Activated T-cell treated with anti-CD3 and anti-CD28 coated beads, Interleukin-2, amount 50 U/mL, for 1 hour (primary cell): ENCODE measurements around the gene BCLAF3.

Source experiments
- DNase-seq: peaks from one replicate; pipeline ENCODE4 v3.0.0-alpha.2; 2020

Gene BCLAF3

DNA sequence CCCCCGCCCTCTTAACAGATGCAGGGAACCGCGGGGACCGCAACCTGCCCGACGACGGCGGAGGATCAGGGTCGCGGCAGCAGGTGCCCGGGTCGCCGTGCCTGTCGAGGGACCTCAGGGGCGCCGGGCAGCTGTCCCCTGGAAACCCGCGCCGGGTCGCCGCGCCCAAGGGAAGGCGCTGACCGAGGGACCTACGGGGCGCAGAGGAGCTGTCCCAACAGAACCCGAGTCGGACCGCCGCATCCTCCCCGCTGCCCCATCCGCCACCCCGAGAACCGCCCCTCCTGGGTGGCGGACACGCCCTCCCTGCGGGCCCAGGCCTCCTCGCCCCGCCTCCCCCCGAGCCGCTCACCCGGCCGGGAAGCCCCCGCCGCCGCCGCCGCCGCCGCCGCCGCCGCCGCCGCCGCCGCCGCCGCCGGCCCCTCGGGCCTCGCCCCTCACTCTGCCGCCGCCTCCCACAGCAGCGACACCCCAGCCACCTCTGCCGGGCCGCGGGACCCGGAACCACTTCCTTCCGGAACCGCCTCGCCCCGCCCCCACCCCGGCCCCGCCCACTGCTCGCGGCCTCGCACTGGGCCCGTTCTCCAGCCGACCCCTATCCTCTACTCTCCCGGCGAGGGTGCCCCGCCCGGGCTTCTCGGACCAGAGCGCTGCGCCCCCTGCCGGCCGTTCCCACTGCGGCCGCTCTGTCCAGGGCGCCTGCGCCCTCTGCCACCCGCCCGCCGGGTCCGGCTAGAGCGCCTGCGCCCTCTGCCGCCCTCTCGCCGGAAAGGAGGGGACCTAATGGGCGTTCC lies at the start of gene BCLAF3:
TSS of gene BCLAF3 (minus strand) at position 506 of the 794 bp plus-strand sequence. CDS start 20,797 bp downstream, outside the sequence.
- peak; percentile 83 for DNase-seq

DNA sequence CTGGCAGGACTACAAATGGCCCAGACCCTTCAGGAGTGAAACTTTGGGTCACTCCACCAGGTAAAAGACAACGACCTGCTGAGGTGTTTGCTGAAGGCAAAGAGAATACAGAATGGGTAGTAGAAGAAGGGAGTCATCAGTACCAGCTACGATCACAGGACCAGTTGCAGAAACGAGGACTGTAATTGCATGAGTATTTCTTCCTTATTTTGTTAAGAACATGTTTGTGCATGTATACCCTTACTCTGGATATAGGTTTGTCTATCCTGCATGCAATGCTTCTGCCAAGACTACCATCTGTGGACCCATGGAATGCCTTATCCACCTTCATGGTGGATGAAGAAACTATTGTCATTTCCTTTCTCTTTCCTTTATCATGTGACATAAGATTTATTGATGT lies 48.1 kb upstream of the BCLAF3 start:
- DNase-seq: no peak

DNA sequence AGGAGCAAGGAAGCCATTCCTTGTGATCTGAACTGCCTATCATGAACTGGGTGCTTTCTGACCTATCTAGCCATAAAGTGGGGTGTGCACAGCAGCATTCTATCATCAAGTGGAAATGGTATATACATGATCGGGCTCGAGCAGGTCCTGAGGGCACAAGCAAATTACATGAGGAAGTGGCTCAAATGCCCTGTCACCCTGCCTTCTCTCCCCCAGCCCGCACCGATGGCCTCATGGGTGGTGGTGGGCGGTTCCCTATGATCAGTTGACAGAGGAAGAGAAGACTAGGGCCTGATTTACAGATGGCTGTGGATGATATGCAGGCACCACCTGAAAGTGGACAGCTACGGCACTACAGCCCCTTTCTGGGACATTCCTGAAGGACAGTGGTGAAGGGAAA lies 46.3 kb upstream of the BCLAF3 start:
- no peak for DNase-seq

DNA sequence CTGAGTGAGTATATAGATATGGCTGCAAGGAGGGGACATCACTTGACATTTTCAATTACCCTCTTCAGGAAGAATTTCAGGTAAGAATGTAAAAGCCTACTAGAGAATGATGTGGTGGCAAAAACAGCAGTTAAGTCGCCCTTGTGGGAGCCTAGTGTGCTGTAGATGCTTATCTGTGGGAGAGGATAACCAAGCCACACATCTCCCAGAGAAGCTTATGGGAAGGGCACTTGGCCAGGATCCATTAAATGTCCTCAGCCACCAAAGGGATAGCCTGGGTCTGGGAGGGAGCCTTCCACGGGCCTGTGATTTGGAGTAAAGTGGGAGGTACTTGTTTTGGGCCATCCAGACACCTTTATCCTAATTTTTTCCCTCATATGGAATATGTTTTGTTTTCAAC lies 41.3 kb upstream of the BCLAF3 start:
- no peak for DNase-seq

DNA sequence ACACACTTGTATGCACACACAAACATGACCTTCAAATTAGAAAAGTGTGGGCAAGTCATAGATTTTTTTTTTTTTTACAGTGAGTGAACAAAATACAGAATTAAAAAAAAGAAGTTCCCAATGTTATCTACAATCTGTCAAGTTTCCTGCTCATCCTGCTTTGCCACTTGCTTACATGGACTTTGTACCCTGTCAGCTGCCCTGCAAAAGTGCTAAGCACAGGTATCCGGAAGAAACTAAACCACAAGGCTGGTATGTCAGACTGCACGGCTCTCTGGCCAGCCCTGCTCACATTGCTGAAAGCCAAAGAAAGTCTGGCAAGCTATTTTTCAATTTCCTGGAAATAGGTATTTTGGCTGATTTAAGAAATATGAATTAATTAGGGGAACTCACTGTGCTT lies 38.9 kb upstream of the BCLAF3 start:
- DNase-seq: no peak

DNA sequence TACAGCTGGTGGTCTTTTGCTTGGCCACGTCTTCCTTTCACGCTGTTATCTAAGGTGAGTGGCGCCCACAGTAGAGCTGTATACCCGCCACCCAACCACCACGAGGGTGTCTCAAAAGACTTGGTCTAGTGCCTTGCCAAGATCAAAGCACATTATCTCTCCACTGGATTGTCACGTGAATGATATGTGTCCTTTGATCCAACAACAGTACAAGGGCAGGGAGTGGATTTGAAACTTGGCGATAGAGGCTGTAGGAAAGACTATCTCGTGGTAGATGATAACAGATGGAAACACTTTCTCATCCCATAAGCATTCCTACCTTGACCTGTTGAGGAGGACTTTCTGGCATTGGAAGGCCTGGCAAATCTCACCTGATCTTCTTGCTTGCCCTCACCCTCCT lies 37.7 kb upstream of the BCLAF3 start:
- DNase-seq: no peak

DNA sequence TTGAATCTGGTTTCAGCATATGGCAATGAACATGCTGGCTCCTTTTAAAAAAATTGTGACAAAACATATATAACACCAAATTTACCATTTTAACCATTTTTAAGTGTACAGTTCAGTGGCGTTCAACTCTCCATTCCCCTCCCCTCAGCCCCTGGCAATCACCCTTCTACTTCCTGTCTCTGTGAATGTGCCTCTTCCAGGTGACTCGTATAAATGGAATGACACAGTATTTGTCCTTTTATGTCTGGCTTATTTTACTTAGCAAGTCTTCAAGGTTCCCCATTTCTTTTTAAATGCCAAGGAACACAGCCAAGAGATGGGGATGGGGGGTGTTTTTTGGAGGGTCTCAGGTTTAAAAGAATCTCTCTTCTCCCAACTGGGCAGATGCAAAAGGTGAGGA lies 35.4 kb upstream of the BCLAF3 start:
- DNase-seq: no peak

DNA sequence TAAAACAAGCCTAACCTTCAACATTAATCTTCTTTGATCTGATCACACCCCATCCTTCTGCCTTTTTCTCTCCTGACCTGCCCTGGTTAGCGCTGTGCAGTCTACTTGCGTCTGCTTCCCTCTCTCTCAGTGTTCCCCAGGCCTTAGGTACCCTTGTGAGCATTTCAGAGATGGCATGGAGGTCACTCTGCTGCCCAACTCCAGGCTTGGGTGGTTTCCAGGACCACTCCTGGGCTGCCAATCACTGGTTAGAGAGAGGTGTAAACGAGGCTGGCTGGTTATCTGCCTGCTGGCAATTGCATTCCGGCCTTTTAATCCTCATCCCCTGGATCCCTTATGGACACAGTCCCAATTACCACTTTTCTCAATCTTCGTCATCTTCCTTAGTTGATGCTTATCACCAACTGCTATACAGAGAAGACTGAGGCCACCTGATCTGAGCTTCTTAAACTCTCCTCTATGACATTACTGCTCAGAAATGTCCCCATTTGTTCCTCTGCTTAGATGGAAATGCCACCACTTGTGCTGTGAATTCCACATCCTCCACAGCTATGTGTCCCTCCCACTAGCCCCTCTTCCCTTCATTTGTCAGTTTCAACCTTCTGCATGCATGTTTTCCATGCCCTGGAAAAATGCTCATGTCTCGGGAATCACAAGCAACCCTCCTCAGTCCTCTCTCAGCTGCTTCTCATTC lies 29.0 kb upstream of the BCLAF3 start:
- no peak for DNase-seq

DNA sequence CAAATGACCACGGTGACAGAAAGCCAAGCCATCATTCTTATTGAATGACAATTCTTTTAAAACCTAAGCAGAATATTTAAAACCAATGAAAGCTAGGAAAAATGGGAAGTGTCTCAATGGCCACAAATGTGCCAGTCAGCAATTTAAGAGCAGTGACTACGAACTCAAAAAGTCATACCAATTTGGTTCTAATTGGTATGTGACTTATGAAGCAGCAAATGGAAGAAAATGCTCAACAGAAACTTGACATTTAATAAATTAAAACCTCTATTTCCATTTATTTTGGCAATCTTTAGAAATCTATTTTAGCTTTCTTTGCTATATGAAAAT lies 25.7 kb upstream of the BCLAF3 start:
- no peak for DNase-seq

DNA sequence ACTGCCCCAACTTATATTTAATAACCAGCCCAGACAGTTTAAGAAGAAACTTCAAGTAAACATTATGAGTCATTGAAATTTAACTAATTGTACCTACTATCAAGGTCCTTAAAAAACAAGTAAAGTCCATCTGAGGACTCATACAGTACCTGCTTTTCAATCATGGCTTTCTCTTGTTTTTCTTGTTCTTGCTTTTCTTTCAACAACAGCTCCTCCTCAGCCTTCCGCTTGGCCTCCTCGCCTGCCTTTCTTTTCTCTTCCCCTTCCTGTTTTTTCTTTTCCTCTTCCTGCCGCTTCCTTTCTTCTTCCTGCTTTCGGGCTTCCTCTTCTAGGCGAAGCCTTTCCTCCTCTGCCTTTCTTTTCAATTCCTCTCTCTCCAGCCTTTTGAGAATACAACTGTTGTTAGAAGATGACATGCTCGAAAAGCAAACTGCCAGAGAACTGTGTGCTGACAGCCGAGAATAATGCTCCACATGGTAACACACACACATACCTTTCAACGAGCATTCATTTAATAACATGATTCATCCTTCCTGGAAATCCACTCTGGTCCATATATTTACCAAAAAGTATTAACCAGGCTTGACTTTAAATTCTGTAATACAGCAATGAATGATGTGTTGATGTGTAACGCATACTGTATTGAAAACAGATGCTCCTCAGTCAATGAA lies 25.2 kb upstream of the BCLAF3 start:
- no peak for DNase-seq

DNA sequence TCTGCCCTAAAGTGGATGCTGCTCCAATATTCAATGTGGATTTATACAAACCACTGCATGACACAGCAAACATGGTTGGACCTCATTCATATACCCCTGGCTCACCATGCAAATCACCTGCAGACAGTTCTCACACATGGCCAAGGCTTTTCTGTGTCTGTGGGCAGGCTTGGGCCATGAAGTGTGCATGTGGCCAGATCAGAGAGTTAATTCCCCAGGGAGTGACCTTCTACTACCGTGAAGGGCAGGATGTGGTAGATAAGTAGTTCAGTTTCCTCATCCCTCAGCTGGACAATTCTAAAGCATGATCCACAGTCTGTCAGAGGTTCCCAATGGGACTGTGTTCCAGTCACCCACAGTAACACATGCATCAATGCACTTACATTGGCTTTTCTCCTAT lies 24.6 kb upstream of the BCLAF3 start:
- DNase-seq: no peak

DNA sequence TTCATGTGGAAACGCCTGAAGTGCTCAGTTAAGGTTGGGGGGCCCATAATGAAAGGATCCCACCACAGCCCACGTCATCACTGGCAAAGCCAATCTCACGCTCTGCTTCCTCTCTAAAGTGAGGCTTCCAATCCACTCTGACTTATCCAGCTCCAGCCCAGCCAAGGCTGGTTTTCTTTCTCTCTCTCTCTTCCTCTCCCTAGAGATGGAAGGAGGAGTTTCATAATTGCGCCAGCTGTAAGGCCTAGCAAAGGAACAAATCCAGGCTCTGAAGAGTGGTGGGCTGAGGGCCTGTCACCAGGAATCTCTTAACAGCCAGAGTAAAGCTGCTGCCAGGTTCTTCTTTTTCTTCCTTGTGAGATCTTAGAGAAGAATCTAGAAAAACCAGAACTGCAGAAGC lies 20.7 kb upstream of the BCLAF3 start:
- no peak for DNase-seq

DNA sequence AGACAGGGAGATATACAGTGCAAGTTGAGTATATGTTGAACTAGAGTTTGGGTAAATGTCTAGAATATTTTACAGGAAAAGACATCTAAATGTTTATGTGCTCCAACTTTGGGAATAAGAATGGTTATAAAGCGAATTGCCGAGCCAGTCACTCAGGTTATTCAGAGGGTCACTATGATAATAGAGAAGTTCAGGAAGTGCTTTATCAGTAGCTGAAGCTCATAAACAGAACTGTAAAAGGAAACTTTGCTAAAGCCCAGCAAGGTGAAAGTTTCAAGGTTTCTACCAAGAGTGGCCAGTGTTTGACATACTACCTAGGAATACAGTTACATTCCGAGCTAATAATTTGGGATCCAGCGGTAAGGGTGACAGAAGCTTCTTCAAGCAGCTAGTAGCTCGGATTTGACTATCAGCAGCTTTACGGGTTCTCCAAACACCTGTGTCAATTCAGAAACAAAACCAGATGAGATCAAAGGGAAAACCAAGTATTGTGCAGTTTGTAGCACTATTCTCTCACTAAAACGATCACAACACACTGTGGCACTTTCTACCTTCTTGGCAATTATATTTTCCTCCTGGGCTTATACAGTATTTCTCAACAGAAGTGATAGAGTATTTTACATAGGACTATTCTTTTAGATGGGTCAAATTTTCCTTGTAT lies 17.2 kb upstream of the BCLAF3 start:
- no peak for DNase-seq

DNA sequence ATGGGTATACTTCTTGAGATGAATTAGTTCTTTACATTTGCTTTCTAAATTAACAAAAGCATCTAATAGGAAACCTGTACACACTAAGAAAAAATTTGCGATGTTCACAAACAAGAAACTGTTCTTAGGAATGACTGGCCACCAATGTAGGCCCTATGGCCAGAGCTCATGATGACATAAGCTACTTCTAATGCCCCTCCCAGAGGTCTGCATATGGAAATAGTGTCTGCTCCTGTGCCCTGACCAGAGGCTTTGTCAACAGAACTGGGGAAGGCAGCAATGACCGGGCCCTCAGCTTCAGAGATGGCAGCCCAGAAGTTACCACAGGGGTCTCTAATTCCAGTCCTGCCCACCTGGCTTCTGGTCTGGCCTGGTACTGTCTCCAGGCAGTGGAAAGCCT lies 15.0 kb upstream of the BCLAF3 start:
- DNase-seq: no peak

DNA sequence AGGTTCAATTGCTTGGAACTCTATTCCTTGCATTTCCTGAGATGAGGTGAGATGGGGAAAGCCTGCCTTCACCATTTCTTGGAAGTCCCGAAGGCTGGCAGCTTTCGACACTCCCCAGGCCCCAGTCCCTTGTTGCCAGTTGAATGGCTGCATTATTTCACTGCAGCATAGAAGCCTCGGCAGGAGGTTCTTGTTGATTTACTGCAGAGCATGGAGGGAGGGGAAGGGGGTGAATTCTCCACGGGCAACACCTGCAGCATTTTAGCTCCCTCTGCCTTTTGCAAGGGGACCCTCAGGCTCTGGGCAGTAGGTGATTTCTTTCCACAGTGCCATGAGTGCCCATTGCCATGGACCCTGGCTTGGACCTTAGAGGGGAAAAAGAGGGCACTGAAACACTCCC lies 10.7 kb upstream of the BCLAF3 start:
- DNase-seq: no peak

DNA sequence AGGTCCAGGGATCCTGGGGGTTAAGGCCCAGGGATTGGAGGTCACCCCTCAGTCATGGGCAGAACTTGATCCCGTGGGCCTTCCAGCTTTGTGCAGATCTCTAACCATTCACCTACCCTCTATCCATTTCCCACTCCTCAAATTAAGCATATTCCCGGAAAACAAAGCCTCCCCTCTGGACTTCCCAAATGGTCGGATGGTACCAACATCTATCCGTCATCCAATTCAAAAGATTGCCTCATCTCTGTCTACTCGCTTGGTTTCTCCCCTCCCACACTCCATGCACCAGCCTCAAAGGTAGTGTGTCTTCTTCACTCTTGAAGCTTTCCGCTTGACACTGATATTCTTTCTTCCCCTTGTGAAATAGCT lies 473 bp upstream of the BCLAF3 start:
- no peak for DNase-seq

DNA sequence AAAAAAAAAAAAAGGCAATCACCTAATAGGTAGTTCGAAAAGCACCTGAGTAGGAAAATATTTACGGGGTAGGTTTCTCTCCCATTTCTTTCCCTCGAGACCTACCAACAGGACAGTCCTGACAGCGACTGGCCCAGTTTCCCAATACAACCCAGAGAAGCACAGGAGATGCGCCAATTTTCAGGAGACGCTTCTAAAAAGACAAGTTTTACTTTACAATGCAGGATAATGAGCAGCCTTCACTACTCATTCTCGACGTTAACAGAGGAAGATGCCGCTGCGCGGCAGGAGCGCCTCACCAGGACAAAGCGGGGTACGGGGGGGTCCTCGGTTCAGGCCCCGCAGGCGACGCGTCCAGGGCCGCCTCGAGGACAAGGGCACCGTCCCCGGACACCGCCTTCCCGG lies 708 bp downstream of the BCLAF3 start:
- DNase-seq: no peak

DNA sequence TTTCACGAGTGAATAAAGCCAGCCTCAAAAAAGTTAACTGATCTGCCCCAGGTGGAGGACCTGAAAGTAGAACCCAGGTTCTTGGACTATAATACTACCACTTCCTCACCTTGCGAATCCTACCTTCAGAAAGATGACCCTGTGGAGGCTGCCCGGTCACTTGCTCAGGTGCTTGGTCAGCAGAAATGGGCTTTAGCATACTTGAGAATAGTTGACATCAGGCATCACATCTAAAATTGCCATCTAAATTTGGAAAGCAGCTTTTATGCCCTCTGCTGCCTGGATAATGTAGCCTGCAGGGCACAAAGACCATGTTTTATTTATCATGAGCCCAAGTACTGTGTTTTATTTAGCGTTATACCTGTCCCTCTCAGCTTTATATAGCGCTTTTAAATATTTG lies 3.0 kb downstream of the BCLAF3 start:
- DNase-seq: no peak

DNA sequence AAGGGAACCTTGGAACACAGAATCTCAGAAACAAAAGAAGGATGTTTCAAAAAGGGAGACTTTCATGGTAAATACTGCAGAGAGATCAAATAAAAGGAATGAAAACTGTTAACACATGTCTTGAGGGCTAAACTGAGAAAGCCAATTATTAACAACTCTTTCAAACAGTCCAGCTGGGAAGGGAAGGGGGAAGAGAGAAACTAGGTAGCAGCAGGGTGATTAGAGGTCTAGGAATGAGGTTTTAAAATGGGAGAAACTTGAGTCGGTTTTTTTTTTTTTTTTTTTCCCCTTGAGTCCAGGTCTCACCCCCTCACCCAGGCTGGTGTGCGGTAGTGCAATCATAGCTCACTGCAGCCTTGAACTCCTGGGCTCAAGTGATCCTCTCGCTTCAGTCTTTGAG lies 4.3 kb downstream of the BCLAF3 start:
- no peak for DNase-seq

DNA sequence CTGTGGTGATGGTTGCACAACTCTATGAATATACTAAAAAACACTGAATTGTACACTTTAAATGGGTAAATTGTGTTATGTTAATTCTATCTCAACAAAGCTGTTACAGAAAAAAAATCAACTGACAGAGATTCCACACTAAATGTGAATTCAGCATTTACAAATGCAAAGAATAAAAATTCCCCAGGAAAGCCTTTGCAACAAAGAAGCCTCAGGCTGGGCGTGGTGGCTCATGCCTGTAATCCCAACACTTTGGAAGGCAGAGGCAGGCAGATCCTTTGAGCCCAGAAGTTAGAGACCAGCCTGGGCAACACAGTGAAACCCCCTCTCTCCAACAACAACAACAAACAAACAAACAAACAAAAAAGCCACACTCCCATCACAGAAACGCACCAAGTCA lies 8.9 kb downstream of the BCLAF3 start:
- no peak for DNase-seq

DNA sequence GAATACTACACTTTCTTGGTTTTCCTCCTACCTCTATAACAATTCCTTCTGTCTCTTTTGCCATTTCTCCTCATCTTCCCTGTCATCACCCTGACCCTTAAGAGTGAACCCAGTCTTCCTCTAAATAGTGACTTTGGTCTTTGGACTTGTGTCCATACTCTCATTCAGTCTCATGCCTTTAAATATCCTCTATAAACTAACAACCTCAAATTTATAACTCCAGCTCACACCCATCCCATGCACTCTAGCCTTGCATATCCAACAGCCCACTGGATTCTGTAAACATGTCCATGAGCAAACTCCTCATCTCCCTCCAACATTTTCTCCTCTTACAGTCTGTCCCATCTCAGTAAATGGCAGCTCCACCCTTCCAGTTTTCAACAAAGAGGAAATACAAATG lies 15.0 kb downstream of the BCLAF3 start:
- DNase-seq: no peak

DNA sequence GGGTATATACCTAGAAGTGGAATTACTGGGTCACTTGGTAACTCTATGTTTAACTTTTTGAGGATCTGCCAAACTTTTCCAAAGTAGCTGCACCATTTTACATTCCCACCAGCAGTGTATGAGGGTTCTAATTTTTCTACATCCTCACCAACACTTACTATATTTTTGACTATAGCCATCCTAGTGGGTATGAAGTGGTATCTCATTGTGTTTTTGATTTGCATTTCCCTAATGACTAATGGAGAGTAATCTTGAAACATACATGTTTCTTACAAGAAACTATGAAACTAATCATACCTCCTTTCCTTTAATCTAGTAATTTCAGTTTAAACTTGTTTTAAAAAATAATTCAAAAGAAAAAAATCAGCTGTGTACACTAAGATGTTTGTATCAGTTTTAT lies 17.9 kb downstream of the BCLAF3 start:
- no peak for DNase-seq

DNA sequence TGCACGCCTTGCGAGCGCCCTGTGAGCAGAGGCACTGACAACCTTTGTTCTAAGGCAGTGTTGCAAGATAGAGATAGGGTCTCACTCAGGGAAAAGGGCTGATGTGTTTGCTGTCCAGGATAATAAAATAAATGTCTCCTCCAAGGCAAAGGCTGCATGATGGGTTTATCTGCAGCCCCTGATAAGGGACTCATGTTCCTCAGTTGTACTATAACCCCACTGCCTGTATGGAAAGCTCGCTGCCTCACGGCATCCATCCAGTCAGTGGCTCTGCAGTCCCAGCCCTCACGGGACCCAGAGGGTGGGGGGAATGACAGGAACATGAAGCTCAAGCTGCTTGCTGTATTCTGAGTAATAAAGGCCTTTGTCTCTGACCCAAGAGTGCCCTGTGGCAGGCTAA lies 22.6 kb downstream of the BCLAF3 start:
- DNase-seq: no peak

DNA sequence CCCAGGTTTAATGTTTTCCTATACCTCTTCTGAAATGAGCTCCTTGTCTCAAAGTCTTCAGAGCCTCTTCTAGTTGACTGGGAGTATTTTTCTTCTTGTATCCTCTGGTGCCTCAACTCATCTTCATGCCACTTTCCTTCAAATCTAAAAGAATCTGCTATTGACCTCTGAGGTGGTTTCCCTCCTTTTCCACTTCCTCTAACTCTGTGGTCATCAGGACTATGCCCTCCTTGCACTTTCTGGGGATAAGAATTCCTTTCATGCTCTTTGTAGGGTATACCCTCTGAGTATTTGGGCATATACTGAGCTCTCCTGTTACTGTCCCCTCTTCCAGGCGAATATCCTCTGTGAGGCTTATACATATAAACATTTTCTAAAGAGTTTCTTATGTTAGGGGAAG lies 24.8 kb downstream of the BCLAF3 start:
- DNase-seq: no peak
